Osteoblast (primary cell): Measurements from ENCODE around the gene CDK15. TPM values are rescaled to one million over a fixed set of nuclear protein-coding genes. Genes with fewer than 3 reads are reported as not detected.

Source experiments
- DNase-seq: peaks from one replicate; pipeline ENCODE4 v3.0.0; 2011; ENCODE audit warnings: low spot score, mixed read lengths; ENCODE audit not compliant: insufficient read length; ENCODE audit errors: missing footprints
- H2AFZ ChIP-seq: 2 replicates; pipeline ENCODE4 v1.6.0; 2011; ENCODE audit warnings: mild to moderate bottlenecking, low read length
- H3K27ac ChIP-seq: 2 replicates; pipeline ENCODE4 v1.5.1; 2011; ENCODE audit warnings: mild to moderate bottlenecking, low read depth, low read length, moderate library complexity
- H3K27me3 ChIP-seq: 2 replicates; pipeline ENCODE4 v1.6.0; 2012; ENCODE audit warnings: mild to moderate bottlenecking, control low read depth, inconsistent platforms, low read length, moderate library complexity; ENCODE audit not compliant: insufficient read depth
- H3K36me3 ChIP-seq: 2 replicates; pipeline ENCODE4 v1.5.1; 2011; ENCODE audit warnings: mild to moderate bottlenecking, low read length, control low read depth, moderate library complexity; ENCODE audit not compliant: insufficient read depth
- H3K4me1 ChIP-seq: 2 replicates; pipeline ENCODE4 v1.5.1; 2011; ENCODE audit warnings: mild to moderate bottlenecking, low read length, control low read depth, moderate library complexity; ENCODE audit not compliant: insufficient read depth
- H3K4me2 ChIP-seq: 2 replicates; pipeline ENCODE4 v1.6.0; 2011; ENCODE audit warnings: mild to moderate bottlenecking, low read length; ENCODE audit not compliant: insufficient read depth
- H3K4me3 ChIP-seq: fragments of 200-600 bp; sonication (generic); 3 replicates; pipeline ENCODE4 v1.5.1; 2012; ENCODE audit warnings: mild to moderate bottlenecking, low read length, inconsistent platforms; ENCODE audit not compliant: insufficient read depth
- H3K79me2 ChIP-seq: 2 replicates; pipeline ENCODE4 v1.6.0; 2012; ENCODE audit warnings: mild to moderate bottlenecking, low read length, control low read depth, inconsistent platforms; ENCODE audit not compliant: insufficient read depth
- H3K9me3 ChIP-seq: 2 replicates; pipeline ENCODE4 v1.5.1; 2011; ENCODE audit warnings: low read depth, low read length, control low read depth
- H4K20me1 ChIP-seq: 2 replicates; pipeline ENCODE4 v1.6.0; 2012; ENCODE audit warnings: mild to moderate bottlenecking, low read length, control low read depth; ENCODE audit not compliant: insufficient read depth
- CTCF ChIP-seq: IDR thresholded peaks from 2 replicates; pipeline ENCODE4 v1.5.1; 2011; ENCODE audit warnings: mild to moderate bottlenecking, low read depth, low read length, moderate library complexity; ENCODE audit errors: extremely low read depth
- total RNA-seq: library from RNA; depleted of rRNA; stranded (reverse); fragments of >200 nt; gene quantifications from 2 replicates; pipeline ENCODE4 v1.2.3, GENCODE V29; 2012

CDK15 gene
- total RNA-seq, 1 donor = 4.7 TPM

DNA sequence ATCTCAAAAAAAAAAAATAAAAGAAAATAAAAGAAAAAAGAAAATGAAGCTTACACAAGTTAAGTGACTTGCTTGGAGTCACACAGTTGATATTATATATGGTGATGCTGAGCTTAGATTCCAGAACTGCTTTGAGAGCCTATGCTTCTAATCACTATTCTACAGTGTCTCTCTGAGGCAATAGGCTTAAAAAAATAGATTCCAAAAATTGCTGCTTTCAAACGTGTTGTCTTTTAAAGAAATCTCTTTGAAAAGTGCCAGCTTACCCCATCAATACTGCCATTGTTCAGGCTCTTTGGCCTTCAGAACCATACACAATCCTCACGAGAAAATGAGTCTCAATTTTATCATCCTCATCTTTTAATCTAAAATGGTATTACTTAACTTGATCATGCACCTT lies 102.6 kb downstream of the CDK15 start:
- Histone ChIP-seq H3K4me2 (peak overlapping the region; percentile 87), H3K36me3 (no peaks in the 10 kb centered on the region), H3K9me3 (no peaks in the 10 kb centered on the region), H3K27me3 (no peaks in the 10 kb centered on the region), H3K79me2 (no peaks in the 10 kb centered on the region), H3K4me1 (peaks cover 37% of the 10 kb centered on the region), H3K4me3 (no peak overlapping the region), H3K27ac (peak overlapping the region; percentile 83), H4K20me1 (no peaks in the 10 kb centered on the region), H2AFZ (no peak overlapping the region)
- DNase-seq = no peak
- no peak for TF ChIP-seq CTCF

DNA sequence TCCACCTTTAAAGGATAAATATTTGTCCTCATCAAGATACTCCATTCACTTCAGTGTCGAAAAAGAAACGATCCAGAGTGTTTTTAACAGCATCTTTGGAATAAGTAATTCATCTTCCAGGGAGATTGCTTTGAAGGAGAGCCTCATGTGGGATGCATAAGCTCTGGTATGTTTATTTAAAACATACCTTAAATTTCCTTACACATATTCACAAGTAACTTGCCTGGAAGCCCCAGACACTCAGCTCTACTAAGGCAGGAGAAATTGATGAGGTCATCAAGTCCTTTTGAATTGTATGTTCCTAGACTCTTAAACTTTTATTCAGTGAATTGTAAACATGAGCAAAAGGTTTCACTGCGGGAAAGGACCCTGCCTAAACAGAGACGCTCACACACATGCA lies 103.0 kb downstream of the CDK15 start:
- Histone ChIP-seq H3K27ac (peak overlapping the region; percentile 83), H3K4me3 (peak overlapping the region; percentile 61), H3K4me2 (peak overlapping the region; percentile 87)

GRCh38 chr2:201909961-201910361 lies 103.6 kb downstream of the CDK15 start:
- H2AFZ ChIP-seq = peak overlapping the region; percentile 37

More for the DNA sequence above, 103.0 kb downstream of the CDK15 start:
- peaks cover 37% of the 10 kb centered on the region for H3K4me1 ChIP-seq
- no peak for TF ChIP-seq CTCF
- H2AFZ ChIP-seq = peak overlapping the region; percentile 37
- no peaks in the 10 kb centered on the region for H3K27me3 ChIP-seq
- H3K79me2 ChIP-seq = no peaks in the 10 kb centered on the region
- H4K20me1 ChIP-seq = no peaks in the 10 kb centered on the region
- no peaks in the 10 kb centered on the region for H3K36me3 ChIP-seq
- peak; percentile 81 for DNase-seq
- no peaks in the 10 kb centered on the region for H3K9me3 ChIP-seq

GRCh38 chr2:201911372-201911771 lies 105.0 kb downstream of the CDK15 start:
- Histone ChIP-seq H2AFZ (no peak overlapping the region), H3K79me2 (no peaks in the 10 kb centered on the region), H3K36me3 (no peaks in the 10 kb centered on the region), H3K4me1 (peaks cover 29% of the 10 kb centered on the region), H3K27me3 (no peaks in the 10 kb centered on the region), H3K4me2 (no peak overlapping the region), H3K4me3 (no peak overlapping the region), H3K27ac (no peak overlapping the region), H4K20me1 (no peaks in the 10 kb centered on the region), H3K9me3 (no peaks in the 10 kb centered on the region)
- TF ChIP-seq CTCF = no peak
- no peak for DNase-seq

More at GRCh38 chr2:201909961-201910361, 103.6 kb downstream of the CDK15 start:
- no peaks in the 10 kb centered on the region for H3K79me2 ChIP-seq
- H3K27ac ChIP-seq = peak overlapping the region; percentile 83
- no peaks in the 10 kb centered on the region for H3K36me3 ChIP-seq
- no peaks in the 10 kb centered on the region for H4K20me1 ChIP-seq
- H3K4me3 ChIP-seq = peak overlapping the region; percentile 61
- H3K4me2 ChIP-seq = peak overlapping the region; percentile 87
- DNase-seq = peak; percentile 80
- H3K27me3 ChIP-seq = no peaks in the 10 kb centered on the region
- H3K9me3 ChIP-seq = no peaks in the 10 kb centered on the region
- H3K4me1 ChIP-seq = peaks cover 33% of the 10 kb centered on the region
- TF ChIP-seq CTCF = no peak
